GM12872 (cell line): ENCODE measurements around the gene SLITRK4.

Source experiments
- CTCF ChIP-seq: IDR thresholded peaks from 3 replicates; pipeline ENCODE4 v1.5.1; 2011; ENCODE audit warnings: low read depth, mild to moderate bottlenecking, low read length, moderate library complexity; ENCODE audit not compliant: insufficient read depth

SLITRK4 gene

GRCh38 chrX:143635915-143636314, at the start of gene SLITRK4:
SLITRK4 (minus strand) TSS chrX:143636101; CDS start chrX:143631108, 4,993 bp downstream.
- no peak for TF ChIP-seq CTCF

GRCh38 chrX:143683486-143683885, 47.6 kb upstream of the SLITRK4 start:
- no peak for TF ChIP-seq CTCF

GRCh38 chrX:143674926-143675325, 39.0 kb upstream of the SLITRK4 start:
- TF ChIP-seq CTCF, result no peak

GRCh38 chrX:143669395-143669794, 33.5 kb upstream of the SLITRK4 start:
- TF ChIP-seq CTCF, result no peak

GRCh38 chrX:143664302-143664701, 28.4 kb upstream of the SLITRK4 start:
- TF ChIP-seq CTCF, result peak; percentile 24; the same call in 1 of the 3 replicates

GRCh38 chrX:143663755-143664154, 27.9 kb upstream of the SLITRK4 start:
- no peak for TF ChIP-seq CTCF

GRCh38 chrX:143661286-143661685, 25.4 kb upstream of the SLITRK4 start:
- TF ChIP-seq CTCF, result no peak

GRCh38 chrX:143648705-143649104, 12.8 kb upstream of the SLITRK4 start:
- no peak for TF ChIP-seq CTCF
